ENCODE data around the gene INSR. TPM values are rescaled to one million over a fixed set of nuclear protein-coding genes. Genes with fewer than 3 reads are reported as not detected.

INSR gene
- 32.0 to 35.9 TPM (median 32.5 TPM) in 3 replicates for total RNA-seq (2021)
- Bru-seq, nascent RNA, result percentile 53 among the genes with signal in this experiment
- long read RNA-seq, experiment 1, partial matches to known transcripts, result 5 of 25 reads
- long read RNA-seq, experiment 1, other reads (novel, unspliced or antisense), result 20 of 25 reads
- long read RNA-seq, experiment 2, partial matches to known transcripts, result 1 of 19 reads
- long read RNA-seq, experiment 2, other reads (novel, unspliced or antisense), result 18 of 19 reads
- long read RNA-seq, experiment 3, partial matches to known transcripts, result 0 of 1 reads
- long read RNA-seq, experiment 3, other reads (novel, unspliced or antisense), result 1 of 1 reads

DNA sequence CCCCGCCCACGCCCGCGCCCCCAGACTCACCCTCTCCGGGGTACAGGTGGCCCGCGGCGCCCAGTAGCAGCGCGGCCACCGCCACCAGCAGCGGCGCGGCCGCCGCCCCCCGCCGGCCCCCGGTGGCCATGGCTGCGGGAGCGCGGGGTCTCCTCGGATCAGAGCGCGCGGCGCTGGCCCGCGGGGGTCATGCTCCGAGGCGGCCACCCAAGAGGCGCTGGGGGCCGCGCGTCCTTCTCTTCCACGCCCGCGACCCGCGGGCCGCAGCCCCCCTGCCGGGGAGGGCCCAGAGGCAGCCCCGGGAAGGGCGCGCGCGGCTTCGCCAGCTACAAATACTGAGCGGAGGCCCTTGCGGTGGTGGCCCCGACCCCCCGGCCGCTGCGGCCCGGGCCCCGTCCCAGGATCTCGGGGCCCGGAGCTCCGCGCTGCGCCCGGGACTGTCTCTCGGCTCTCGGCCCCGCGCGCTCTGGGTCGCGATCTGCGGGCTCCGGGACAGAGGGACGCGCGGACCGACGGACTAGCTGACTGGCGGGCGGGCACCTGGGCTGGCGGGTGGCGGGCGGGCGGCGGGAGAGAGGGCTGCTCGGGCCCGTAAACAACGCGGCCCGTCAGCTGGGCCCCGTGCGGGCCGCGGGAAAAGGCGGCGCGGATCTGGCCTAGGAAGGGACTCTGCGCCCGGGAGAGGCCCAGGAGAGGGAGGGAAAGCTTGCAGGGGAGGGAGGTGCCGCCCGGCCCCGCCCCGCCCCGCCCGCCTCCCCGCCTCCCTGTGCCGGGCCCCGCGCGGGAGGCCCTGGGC, at the start of gene INSR:
INSR (minus strand) TSS at position 653 of the 796 bp plus-strand sequence; CDS start at position 130, 523 bp downstream.
- DNase-seq (ENCODE audit: low spot score), result peak; percentile 85
- Mint-ChIP-seq H3K4me3 (peak within 1 kb of the TSS; percentile 72), H3K27ac (no peak within 1 kb of the TSS), H3K4me1 (peaks cover 26% of the 10 kb centered on the region), H3K36me3 (no peaks in the 10 kb centered on the region), H3K9me3 (no peaks in the 10 kb centered on the region), H3K27me3 (ENCODE audit: low read depth) (peaks cover 34% of the 10 kb centered on the region)
- no peak for TF ChIP-seq FOXP1 (CRISPR knock-in tag; IDR thresholded peaks at IDR 0.05; ENCODE audit: borderline replicate concordance)
- TF ChIP-seq MYBL2 (CRISPR knock-in tag; IDR thresholded peaks at IDR 0.05), result 0 out of 2 replicates have a peak, but pooled peaks have one; percentile 44
- TF ChIP-seq, protein P1, sequence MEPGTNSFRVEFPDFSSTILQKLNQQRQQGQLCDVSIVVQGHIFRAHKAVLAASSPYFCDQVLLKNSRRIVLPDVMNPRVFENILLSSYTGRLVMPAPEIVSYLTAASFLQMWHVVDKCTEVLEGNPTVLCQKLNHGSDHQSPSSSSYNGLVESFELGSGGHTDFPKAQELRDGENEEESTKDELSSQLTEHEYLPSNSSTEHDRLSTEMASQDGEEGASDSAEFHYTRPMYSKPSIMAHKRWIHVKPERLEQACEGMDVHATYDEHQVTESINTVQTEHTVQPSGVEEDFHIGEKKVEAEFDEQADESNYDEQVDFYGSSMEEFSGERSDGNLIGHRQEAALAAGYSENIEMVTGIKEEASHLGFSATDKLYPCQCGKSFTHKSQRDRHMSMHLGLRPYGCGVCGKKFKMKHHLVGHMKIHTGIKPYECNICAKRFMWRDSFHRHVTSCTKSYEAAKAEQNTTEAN (CRISPR knock-in tag; IDR thresholded peaks at IDR 0.05), result peak; percentile 86; the same call in 1 of the 2 replicates
- TF ChIP-seq SP1 (CRISPR knock-in tag; conservative IDR thresholded peaks at IDR 0.05), result peak; percentile 86
- TF ChIP-seq, protein P2, sequence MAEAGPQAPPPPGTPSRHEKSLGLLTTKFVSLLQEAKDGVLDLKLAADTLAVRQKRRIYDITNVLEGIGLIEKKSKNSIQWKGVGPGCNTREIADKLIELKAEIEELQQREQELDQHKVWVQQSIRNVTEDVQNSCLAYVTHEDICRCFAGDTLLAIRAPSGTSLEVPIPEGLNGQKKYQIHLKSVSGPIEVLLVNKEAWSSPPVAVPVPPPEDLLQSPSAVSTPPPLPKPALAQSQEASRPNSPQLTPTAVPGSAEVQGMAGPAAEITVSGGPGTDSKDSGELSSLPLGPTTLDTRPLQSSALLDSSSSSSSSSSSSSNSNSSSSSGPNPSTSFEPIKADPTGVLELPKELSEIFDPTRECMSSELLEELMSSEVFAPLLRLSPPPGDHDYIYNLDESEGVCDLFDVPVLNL (CRISPR knock-in tag; IDR thresholded peaks at IDR 0.05; ENCODE audit: borderline replicate concordance, low read depth), result no peak
- peak; percentile 94 for TF ChIP-seq FOXK1 (CRISPR knock-in tag; IDR thresholded peaks at IDR 0.05)
- TF ChIP-seq ZNF263 (CRISPR knock-in tag; IDR thresholded peaks at IDR 0.05; ENCODE audit: low read depth), result no peak
- no peak for TF ChIP-seq ZNF396 (CRISPR knock-in tag; IDR thresholded peaks at IDR 0.05; ENCODE audit: borderline replicate concordance)
- TF ChIP-seq, protein P3, sequence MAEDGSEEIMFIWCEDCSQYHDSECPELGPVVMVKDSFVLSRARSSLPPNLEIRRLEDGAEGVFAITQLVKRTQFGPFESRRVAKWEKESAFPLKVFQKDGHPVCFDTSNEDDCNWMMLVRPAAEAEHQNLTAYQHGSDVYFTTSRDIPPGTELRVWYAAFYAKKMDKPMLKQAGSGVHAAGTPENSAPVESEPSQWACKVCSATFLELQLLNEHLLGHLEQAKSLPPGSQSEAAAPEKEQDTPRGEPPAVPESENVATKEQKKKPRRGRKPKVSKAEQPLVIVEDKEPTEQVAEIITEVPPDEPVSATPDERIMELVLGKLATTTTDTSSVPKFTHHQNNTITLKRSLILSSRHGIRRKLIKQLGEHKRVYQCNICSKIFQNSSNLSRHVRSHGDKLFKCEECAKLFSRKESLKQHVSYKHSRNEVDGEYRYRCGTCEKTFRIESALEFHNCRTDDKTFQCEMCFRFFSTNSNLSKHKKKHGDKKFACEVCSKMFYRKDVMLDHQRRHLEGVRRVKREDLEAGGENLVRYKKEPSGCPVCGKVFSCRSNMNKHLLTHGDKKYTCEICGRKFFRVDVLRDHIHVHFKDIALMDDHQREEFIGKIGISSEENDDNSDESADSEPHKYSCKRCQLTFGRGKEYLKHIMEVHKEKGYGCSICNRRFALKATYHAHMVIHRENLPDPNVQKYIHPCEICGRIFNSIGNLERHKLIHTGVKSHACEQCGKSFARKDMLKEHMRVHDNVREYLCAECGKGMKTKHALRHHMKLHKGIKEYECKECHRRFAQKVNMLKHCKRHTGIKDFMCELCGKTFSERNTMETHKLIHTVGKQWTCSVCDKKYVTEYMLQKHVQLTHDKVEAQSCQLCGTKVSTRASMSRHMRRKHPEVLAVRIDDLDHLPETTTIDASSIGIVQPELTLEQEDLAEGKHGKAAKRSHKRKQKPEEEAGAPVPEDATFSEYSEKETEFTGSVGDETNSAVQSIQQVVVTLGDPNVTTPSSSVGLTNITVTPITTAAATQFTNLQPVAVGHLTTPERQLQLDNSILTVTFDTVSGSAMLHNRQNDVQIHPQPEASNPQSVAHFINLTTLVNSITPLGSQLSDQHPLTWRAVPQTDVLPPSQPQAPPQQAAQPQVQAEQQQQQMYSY (CRISPR knock-in tag; IDR thresholded peaks at IDR 0.05), result peak; percentile 98
- peak; percentile 78; the same call in 1 of the 2 replicates for TF ChIP-seq ZNF121 (CRISPR knock-in tag; IDR thresholded peaks at IDR 0.05)
- ChIA-PET CTCF (interaction anchor here (0.6 to 1.4 kb wide), 7 partner anchors 51 to 863 kb away, joined by 3 to 7 read pairs (median 4); no protein-coding TSS in a partner anchor), POLR2A (interaction anchor here (0.9 to 1.5 kb wide), 3 partner anchors 13 to 98 kb away, joined by 3 to 7 read pairs (median 4); no protein-coding TSS in a partner anchor)
- peak; percentile 89 for ATAC-seq

DNA sequence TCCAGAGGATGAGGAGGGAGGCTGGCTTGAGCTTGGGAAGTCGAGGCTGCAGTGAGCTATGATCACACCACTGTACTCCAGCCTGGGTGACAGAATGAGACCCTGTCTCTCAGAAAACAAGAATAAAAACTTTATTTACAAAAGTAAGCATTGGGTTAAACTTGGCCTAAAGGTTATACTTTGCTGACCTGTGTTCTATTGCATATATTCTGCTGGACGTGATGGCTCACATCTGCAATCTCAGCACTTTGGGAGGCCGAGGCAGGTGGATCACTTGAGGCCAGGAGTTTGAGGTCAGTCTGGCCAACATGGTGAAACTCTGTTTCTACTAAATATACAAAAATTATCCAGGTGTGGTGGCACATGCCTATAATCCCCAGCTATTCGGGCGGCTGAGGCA, 47.9 kb upstream of the INSR start:
- Mint-ChIP-seq H3K4me1 (peaks cover 6% of the 10 kb centered on the region; the same call in 1 of the 2 replicates), H3K36me3 (no peaks in the 10 kb centered on the region), H3K4me3 (no peak overlapping the region), H3K27me3 (ENCODE audit: low read depth) (no peaks in the 10 kb centered on the region), H3K9me3 (no peaks in the 10 kb centered on the region), H3K27ac (no peak overlapping the region)
- DNase-seq (ENCODE audit: low spot score) (no peak), ATAC-seq (no peak)
- POLR2A ChIA-PET, result no interaction called here
- CTCF ChIA-PET, result interaction anchor here (1.7 to 3.6 kb wide), 3 partner anchors 12 to 243 kb away, joined by 11 to 33 read pairs (median 12); no protein-coding TSS in a partner anchor
- no peak for TF ChIP-seq SMAD3 (CRISPR knock-in tag; IDR thresholded peaks at IDR 0.05; ENCODE audit: borderline replicate concordance)
- no peak for TF ChIP-seq FOXJ3 (CRISPR knock-in tag; IDR thresholded peaks at IDR 0.05; ENCODE audit: borderline replicate concordance)
- TF ChIP-seq NFATC4 (CRISPR knock-in tag; IDR thresholded peaks at IDR 0.05), result no peak
- TF ChIP-seq, protein P4, sequence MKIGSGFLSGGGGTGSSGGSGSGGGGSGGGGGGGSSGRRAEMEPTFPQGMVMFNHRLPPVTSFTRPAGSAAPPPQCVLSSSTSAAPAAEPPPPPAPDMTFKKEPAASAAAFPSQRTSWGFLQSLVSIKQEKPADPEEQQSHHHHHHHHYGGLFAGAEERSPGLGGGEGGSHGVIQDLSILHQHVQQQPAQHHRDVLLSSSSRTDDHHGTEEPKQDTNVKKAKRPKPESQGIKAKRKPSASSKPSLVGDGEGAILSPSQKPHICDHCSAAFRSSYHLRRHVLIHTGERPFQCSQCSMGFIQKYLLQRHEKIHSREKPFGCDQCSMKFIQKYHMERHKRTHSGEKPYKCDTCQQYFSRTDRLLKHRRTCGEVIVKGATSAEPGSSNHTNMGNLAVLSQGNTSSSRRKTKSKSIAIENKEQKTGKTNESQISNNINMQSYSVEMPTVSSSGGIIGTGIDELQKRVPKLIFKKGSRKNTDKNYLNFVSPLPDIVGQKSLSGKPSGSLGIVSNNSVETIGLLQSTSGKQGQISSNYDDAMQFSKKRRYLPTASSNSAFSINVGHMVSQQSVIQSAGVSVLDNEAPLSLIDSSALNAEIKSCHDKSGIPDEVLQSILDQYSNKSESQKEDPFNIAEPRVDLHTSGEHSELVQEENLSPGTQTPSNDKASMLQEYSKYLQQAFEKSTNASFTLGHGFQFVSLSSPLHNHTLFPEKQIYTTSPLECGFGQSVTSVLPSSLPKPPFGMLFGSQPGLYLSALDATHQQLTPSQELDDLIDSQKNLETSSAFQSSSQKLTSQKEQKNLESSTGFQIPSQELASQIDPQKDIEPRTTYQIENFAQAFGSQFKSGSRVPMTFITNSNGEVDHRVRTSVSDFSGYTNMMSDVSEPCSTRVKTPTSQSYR (CRISPR knock-in tag; IDR thresholded peaks at IDR 0.05), result no peak

All from WTC11 (cell line).